PC-3 (cell line): ENCODE data around the gene ACVR1. TPM values are rescaled to one million over a fixed set of nuclear protein-coding genes. Genes with fewer than 3 reads are reported as not detected.

Experiments used
- ATAC-seq: fragments of 200-7000 bp; cut with Tn5 transposase; 2 replicates; pipeline ENCODE4 v1.9.1; 2020; ENCODE audit warnings: mild to moderate bottlenecking, moderate library complexity
- BruUV-seq: library from RNA; stranded (reverse); fragments of 400-500 nt; replicated peaks from 2 replicates; lab custom pipeline; 2021; lab: Mats Ljungman, UMichigan
- CTCF ChIA-PET: fragments of 300-600 bp; sonication (Branson Sonifier 250); formaldehyde crosslinking; loops from one replicate; lab custom pipeline; 2022; ENCODE audit warnings: antibody characterized with exemption; lab: Charles Lee
- POLR2A ChIA-PET: fragments of 300-600 bp; sonication (Branson Sonifier 250); formaldehyde crosslinking; loops from one replicate; lab custom pipeline; 2022; ENCODE audit warnings: antibody characterized with exemption; ENCODE audit not compliant: unreplicated experiment; lab: Charles Lee
- DNase-seq: peaks from one replicate; pipeline ENCODE4 v3.0.0-alpha.2; 2015
- H2AFZ ChIP-seq: fragments of 300-600 bp; sonication (generic); 2 replicates; pipeline ENCODE4 v1.6.0; 2016; ENCODE audit warnings: antibody characterized with exemption, low read length
- H3F3A ChIP-seq: fragments of 300-600 bp; sonication (generic); one replicate; pipeline ENCODE4 v1.6.0; 2017; ENCODE audit warnings: antibody characterized with exemption, low read length, control low read depth, mild to moderate bottlenecking; ENCODE audit not compliant: unreplicated experiment
- H3K27ac ChIP-seq: fragments of 300-600 bp; sonication (generic); 2 replicates; pipeline ENCODE4 v1.5.1; 2016; ENCODE audit warnings: mild to moderate bottlenecking, low read length
- H3K27me3 ChIP-seq: fragments of 300-600 bp; sonication (generic); 2 replicates; pipeline ENCODE4 v1.6.1; 2016; ENCODE audit warnings: low read length, mixed read lengths
- H3K36me3 ChIP-seq: fragments of 300-600 bp; sonication (generic); 2 replicates; pipeline ENCODE4 v1.6.1; 2016; ENCODE audit warnings: low read depth, mixed run types, low read length, mixed read lengths
- H3K4me1 ChIP-seq: fragments of 300-600 bp; sonication (generic); 2 replicates; pipeline ENCODE4 v1.5.1; 2016; ENCODE audit warnings: low read length; ENCODE audit not compliant: insufficient read depth
- H3K4me2 ChIP-seq: fragments of 300-600 bp; sonication (generic); 2 replicates; pipeline ENCODE4 v1.6.0; 2016; ENCODE audit warnings: low read length
- H3K4me3 ChIP-seq: fragments of 300-600 bp; sonication (generic); 2 replicates; pipeline ENCODE4 v1.5.1; 2016; ENCODE audit warnings: mild to moderate bottlenecking, low read length, mixed read lengths
- H3K79me2 ChIP-seq: fragments of 300-600 bp; sonication (generic); 2 replicates; pipeline ENCODE4 v1.6.1; 2017; ENCODE audit warnings: low read length, mixed read lengths
- H3K9ac ChIP-seq: fragments of 300-600 bp; sonication (generic); 2 replicates; pipeline ENCODE4 v1.6.0; 2016; ENCODE audit warnings: mild to moderate bottlenecking, low read length
- H3K9me2 ChIP-seq: fragments of 300-600 bp; sonication (generic); replicated peaks from 2 replicates; pipeline ENCODE4 v1.6.1; 2016; ENCODE audit warnings: mixed run types, low read length, mixed read lengths
- H3K9me3 ChIP-seq: fragments of 300-600 bp; sonication (generic); 2 replicates; pipeline ENCODE4 v1.6.1; 2016; ENCODE audit warnings: low read length, mixed read lengths
- H4K20me1 ChIP-seq: fragments of 300-600 bp; sonication (generic); 2 replicates; pipeline ENCODE4 v1.6.1; 2016; ENCODE audit warnings: low read length, mixed read lengths
- CTCF ChIP-seq: fragments of 300-600 bp; sonication (generic); conservative IDR thresholded peaks from 2 replicates; pipeline ENCODE4 v1.5.1; 2017; ENCODE audit warnings: antibody characterized with exemption, low read depth, mild to moderate bottlenecking, low read length
- EZH2 ChIP-seq: fragments of 300-600 bp; sonication (generic); IDR thresholded peaks from one replicate; pipeline ENCODE4 v1.6.1; 2017; ENCODE audit warnings: antibody characterized with exemption, mild to moderate bottlenecking, low read length; ENCODE audit not compliant: unreplicated experiment
- EZH2phosphoT487 ChIP-seq: fragments of 300-600 bp; sonication (generic); IDR thresholded peaks from 2 replicates; pipeline ENCODE4 v1.6.1; 2018; ENCODE audit warnings: mild to moderate bottlenecking, antibody characterized with exemption, low read length, borderline replicate concordance
- intact Hi-C: fragments of 100-400 bp; cut with micrococcal nuclease; formaldehyde crosslinking; loops from 2 replicates; pipeline ENCODE4 v1.9.0; 2023
- total RNA-seq: library from RNA; depleted of rRNA; stranded (reverse); fragments of >200 nt; gene quantifications from 2 replicates; pipeline ENCODE4 v1.2.3, GENCODE V29; 2014

ACVR1 gene
- total RNA-seq, 1 experiment from 2014 or later = 6.7 TPM

DNA sequence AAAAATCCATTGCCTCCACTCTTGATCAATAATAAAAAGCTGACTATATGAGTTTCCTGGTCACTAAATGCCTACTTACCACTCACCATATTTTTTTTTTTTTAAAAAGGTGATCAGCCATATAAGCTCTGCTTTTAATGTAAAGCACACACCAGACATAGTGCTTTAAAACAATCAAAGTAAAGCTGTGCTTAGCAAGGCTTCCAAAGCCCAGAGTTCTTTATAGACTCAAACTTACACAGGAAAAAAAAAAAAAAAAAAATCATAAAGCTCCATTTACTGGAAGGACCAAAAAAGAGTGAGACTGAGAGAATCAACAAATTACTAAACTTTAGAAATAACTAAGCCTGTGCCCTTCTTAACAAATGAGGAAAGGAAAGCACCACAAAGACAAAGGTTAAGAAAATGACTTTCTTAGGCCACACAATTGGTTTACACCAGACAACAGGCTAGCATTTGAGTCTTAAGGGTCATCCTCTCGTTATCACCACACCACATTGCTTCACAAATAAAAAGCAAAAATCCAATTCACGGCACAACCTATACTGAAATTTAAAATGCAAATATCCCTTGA is 11.2 kb downstream of the ACVR1 start:
- no peaks in the 10 kb centered on the region for H4K20me1 ChIP-seq
- no TSS peak for BruUV-seq

DNA sequence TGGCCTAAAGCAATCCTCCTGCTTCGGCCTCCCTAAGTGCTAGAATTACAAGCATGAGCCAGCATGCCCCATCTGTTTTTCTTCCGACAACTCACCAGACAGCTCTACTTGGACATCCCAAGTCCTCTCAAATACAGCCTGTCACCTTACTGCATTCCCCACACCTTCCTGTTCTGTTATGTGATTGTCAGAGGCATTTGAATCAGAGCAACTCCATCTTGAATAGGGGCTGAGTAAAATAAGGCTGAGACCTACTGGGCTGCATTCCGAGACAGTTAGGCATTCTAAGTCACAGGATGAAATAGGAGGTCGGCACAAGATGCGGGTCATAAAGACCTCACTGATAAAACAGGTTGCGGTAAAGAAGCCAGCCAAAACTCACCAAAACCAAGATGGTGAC is 17.3 kb downstream of the ACVR1 start:
- BruUV-seq = no TSS peak
- Histone ChIP-seq H2AFZ (no peak overlapping the region), H3K9me3 (no peaks in the 10 kb centered on the region), H3K27ac (peak overlapping the region; percentile 97), H3K79me2 (peaks cover 18% of the 10 kb centered on the region), H3K9me2 (no peaks in the 10 kb centered on the region), H3K4me3 (no peak overlapping the region), H3K27me3 (no peaks in the 10 kb centered on the region), H3K36me3 (no peaks in the 10 kb centered on the region), H4K20me1 (no peaks in the 10 kb centered on the region), H3K9ac (peak overlapping the region; percentile 76; the same call in 1 of the 2 replicates), H3K4me1 (peaks cover 36% of the 10 kb centered on the region), H3K4me2 (0 out of 2 replicates have a peak overlapping the region, but pooled peaks have one; percentile 63), H3F3A (peaks cover 10% of the 10 kb centered on the region)
- ATAC-seq (no peak), DNase-seq (no peak)
- intact Hi-C loops = loop anchor here (1.0 kb wide), 1 partner anchor 75 kb away; no protein-coding TSS in a partner anchor
- CTCF ChIA-PET = no interaction called here
- POLR2A ChIA-PET = no interaction called here
- TF ChIP-seq EZH2 = no peak
- no peak for TF ChIP-seq CTCF

More for the DNA sequence above, 11.2 kb downstream of the ACVR1 start:
- no peak overlapping the region for H3K4me2 ChIP-seq
- no peaks in the 10 kb centered on the region for H3K36me3 ChIP-seq
- H2AFZ ChIP-seq = no peak overlapping the region
- H3K9me2 ChIP-seq = no peaks in the 10 kb centered on the region
- POLR2A ChIA-PET = interaction anchor here (0.6 kb wide), 1 partner anchor 16 kb away, joined by 3 read pairs; no protein-coding TSS in a partner anchor
- H3K27me3 ChIP-seq = no peaks in the 10 kb centered on the region
- H3K79me2 ChIP-seq = peaks cover 40% of the 10 kb centered on the region
- ATAC-seq = no peak
- no peak for DNase-seq
- no peak overlapping the region for H3K4me3 ChIP-seq
- no peaks in the 10 kb centered on the region for H3F3A ChIP-seq
- H3K27ac ChIP-seq = no peak overlapping the region
- TF ChIP-seq EZH2phosphoT487 (no peak), EZH2 (no peak), CTCF (no peak)
- no peak overlapping the region for H3K9ac ChIP-seq
- H3K9me3 ChIP-seq = no peaks in the 10 kb centered on the region
- intact Hi-C loops = no loop called here
- peaks cover 13% of the 10 kb centered on the region for H3K4me1 ChIP-seq
- CTCF ChIA-PET = no interaction called here

DNA sequence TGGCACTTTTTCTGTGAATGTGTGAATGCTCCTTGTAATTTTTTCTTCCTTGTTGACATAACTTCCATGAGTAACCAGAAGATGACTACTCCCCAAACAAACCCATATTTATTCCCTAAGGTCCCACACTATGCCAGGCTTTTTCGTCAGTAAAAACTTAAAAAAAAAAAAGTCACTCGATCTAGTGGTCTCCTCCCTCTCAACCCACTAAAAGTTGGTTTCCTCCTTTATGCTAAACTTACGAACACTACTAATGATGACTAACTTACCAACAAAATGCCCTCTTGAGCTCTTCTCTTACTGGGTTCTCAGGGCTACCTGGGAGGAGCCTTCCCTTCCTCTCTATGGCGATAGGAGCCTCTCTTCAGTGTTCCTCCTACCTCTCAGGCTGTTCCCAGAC is 18.2 kb downstream of the ACVR1 start:
- POLR2A ChIA-PET = no interaction called here
- Histone ChIP-seq H3K9ac (peak overlapping the region; percentile 77), H3K27me3 (no peaks in the 10 kb centered on the region), H3K4me3 (no peak overlapping the region), H3K9me2 (no peaks in the 10 kb centered on the region), H3K4me2 (peak overlapping the region; percentile 75), H3K79me2 (peaks cover 26% of the 10 kb centered on the region), H3K27ac (peak overlapping the region; percentile 97), H3F3A (peaks cover 10% of the 10 kb centered on the region), H3K9me3 (no peaks in the 10 kb centered on the region), H4K20me1 (no peaks in the 10 kb centered on the region), H2AFZ (peak overlapping the region; percentile 72), H3K36me3 (no peaks in the 10 kb centered on the region), H3K4me1 (peaks cover 42% of the 10 kb centered on the region)
- intact Hi-C loops = loop anchor here (1.0 kb wide), 3 partner anchors 9 to 74 kb away; partner anchors contain the start of gene ACVR1
- BruUV-seq = no TSS peak
- TF ChIP-seq CTCF (no peak), EZH2phosphoT487 (no peak), EZH2 (no peak)
- ATAC-seq = peak; percentile 84
- peak; percentile 91 for DNase-seq
- CTCF ChIA-PET = interaction anchor here (0.5 kb wide), 1 partner anchor 591 kb away, joined by 4 read pairs; no protein-coding TSS in a partner anchor
